Keratinocyte (primary cell): ENCODE results near the gene DLX3. TPM values are rescaled to one million over a fixed set of nuclear protein-coding genes. Genes with fewer than 3 reads are reported as not detected.

Source experiments
- DNase-seq: peaks from one replicate; pipeline ENCODE4 v3.0.0-alpha.2; 2011; ENCODE audit warnings: low read depth, missing footprints, low spot score
- FAIRE-seq: peaks from 2 replicates; lab custom pipeline; 2011; peaks lifted over from hg19 to GRCh38; lab: Jason Lieb, UNC
- H2AFZ ChIP-seq: 2 replicates; pipeline ENCODE4 v1.6.0; 2012; ENCODE audit warnings: low read length, control low read depth, inconsistent platforms; ENCODE audit not compliant: control insufficient read depth
- H3K27ac ChIP-seq: 2 replicates; pipeline ENCODE4 v1.5.1; 2011; ENCODE audit warnings: low read length; ENCODE audit not compliant: control insufficient read depth, insufficient read depth
- H3K27me3 ChIP-seq: 3 replicates; pipeline ENCODE4 v1.6.0; 2011; ENCODE audit warnings: low read length; ENCODE audit not compliant: control insufficient read depth, insufficient read depth; ENCODE audit errors: extremely low read depth
- H3K36me3 ChIP-seq, 2 experiments: 2 replicates in 1 of 2; 3 replicates in 1 of 2; pipeline ENCODE4 v1.5.1; 2011; ENCODE audit warnings: low read length in 2 of 2, mild to moderate bottlenecking in 1 of 2; ENCODE audit not compliant: control insufficient read depth in 2 of 2, insufficient read depth in 2 of 2; ENCODE audit errors: extremely low read depth in 1 of 2
- H3K4me1 ChIP-seq: 3 replicates; pipeline ENCODE4 v1.5.1; 2011; ENCODE audit warnings: low read length; ENCODE audit not compliant: control insufficient read depth, insufficient read depth; ENCODE audit errors: extremely low read depth
- H3K4me2 ChIP-seq: 3 replicates; pipeline ENCODE4 v1.6.0; 2011; ENCODE audit warnings: low read depth, low read length; ENCODE audit not compliant: control insufficient read depth, insufficient read depth; ENCODE audit errors: extremely low read depth
- H3K4me3 ChIP-seq, 3 experiments: fragments of 200-600 bp in 1 of 3; sonication (generic) in 1 of 3; 2 replicates in 2 of 3; 3 replicates in 1 of 3; pipeline ENCODE4 v1.5.1; 2011 to 2016; ENCODE audit warnings: low read length in 3 of 3, mild to moderate bottlenecking in 3 of 3, control low read depth in 2 of 3, inconsistent platforms in 1 of 3, low read depth in 1 of 3, mixed read lengths in 1 of 3, mixed run types in 1 of 3, moderate library complexity in 1 of 3; ENCODE audit not compliant: control insufficient read depth in 2 of 3, insufficient read depth in 2 of 3; ENCODE audit errors: extremely low read depth in 1 of 3
- H3K79me2 ChIP-seq: 2 replicates; pipeline ENCODE4 v1.6.0; 2012; ENCODE audit warnings: low read length; ENCODE audit not compliant: control insufficient read depth, insufficient read depth
- H3K9ac ChIP-seq: 3 replicates; pipeline ENCODE4 v1.6.0; 2011; ENCODE audit warnings: low read length; ENCODE audit not compliant: control insufficient read depth, insufficient read depth; ENCODE audit errors: extremely low read depth
- H3K9me1 ChIP-seq: 3 replicates; pipeline ENCODE4 v1.6.0; 2011; ENCODE audit warnings: low read length; ENCODE audit not compliant: control insufficient read depth, insufficient read depth; ENCODE audit errors: extremely low read depth
- H3K9me3 ChIP-seq: 2 replicates; pipeline ENCODE4 v1.5.1; 2012; ENCODE audit warnings: low read depth, low read length; ENCODE audit not compliant: control insufficient read depth
- H4K20me1 ChIP-seq: 3 replicates; pipeline ENCODE4 v1.6.0; 2011; ENCODE audit warnings: low read length; ENCODE audit not compliant: control insufficient read depth, insufficient read depth; ENCODE audit errors: extremely low read depth
- CTCF ChIP-seq, 3 experiments: IDR thresholded peaks in 1 of 3; conservative IDR thresholded peaks in 1 of 3; optimal IDR thresholded peaks in 1 of 3; 2 replicates in 2 of 3; 3 replicates in 1 of 3; pipeline versions ENCODE3 to v1.5.1; 2011; ENCODE audit warnings: low read length in 3 of 3, mild to moderate bottlenecking in 3 of 3, moderate library complexity in 2 of 3, control low read depth in 1 of 3, inconsistent platforms in 1 of 3; ENCODE audit not compliant: insufficient read depth in 2 of 3; ENCODE audit errors: extremely low read depth in 1 of 3
- EZH2 ChIP-seq: IDR thresholded peaks from one replicate; pipeline ENCODE4 v1.6.1; 2012; ENCODE audit warnings: inconsistent platforms, mild to moderate bottlenecking, low read length, moderate library complexity
- dilution Hi-C: fragments of 300-500 bp; cut with MboI; formaldehyde crosslinking; loops from one replicate; pipeline ENCODE4 v1.7.0; 2020; ENCODE audit warnings: low sequenced_read_pairs; ENCODE audit not compliant: extremely low pct_ligation_motif_present
- polyA plus RNA-seq, 5 experiments: library from polyadenylated mRNA; depleted of rRNA in 3 of 5; stranded (reverse) in 3 of 5; stranded (forward) in 1 of 5; unstranded in 1 of 5; fragments of >200 nt; gene quantifications; 1 replicate in 1 of 5; 2 replicates in 3 of 5; 3 replicates in 1 of 5; pipeline versions ENCODE4 v1.2.1 to v1.2.3, GENCODE V29; 2011 to 2012; ENCODE audit warnings: missing spikeins in 2 of 5, low read depth in 1 of 5, low replicate concordance in 1 of 5

DLX3 gene
- polyA plus RNA-seq, 1 donor (not counting 4 experiments of a cell fraction or from before 2014, with no cell fraction given) = 0.72 TPM

- H3K4me3 ChIP-seq = no peak overlapping the region
- H4K20me1 ChIP-seq = no peaks in the 10 kb centered on the region
- H3K27ac ChIP-seq = no peak overlapping the region
- no peak for TF ChIP-seq EZH2
- TF ChIP-seq CTCF (optimal IDR thresholded peaks at IDR 0.05 in 1 of 3, IDR thresholded peaks at IDR 0.05 in 1 of 3, conservative IDR thresholded peaks at IDR 0.05 in 1 of 3; ENCODE audit: extremely low read depth in 1 of 3, insufficient read depth in 2 of 3, low read length in 3 of 3) = no peak
- peaks cover 11% of the 10 kb centered on the region for H3K4me1 ChIP-seq
- H3K27me3 ChIP-seq = peaks cover 44% of the 10 kb centered on the region
- DNase-seq (no peak), FAIRE-seq (no peak)
- H3K36me3 ChIP-seq = no peaks in the 10 kb centered on the region
- H3K79me2 ChIP-seq = no peaks in the 10 kb centered on the region
- dilution Hi-C loops = no loop called here
- no peak overlapping the region for H3K4me2 ChIP-seq
- H3K9ac ChIP-seq = no peak overlapping the region
- H3K9me3 ChIP-seq = no peaks in the 10 kb centered on the region
- no peaks in the 10 kb centered on the region for H3K9me1 ChIP-seq
- no peak overlapping the region for H2AFZ ChIP-seq
These were observed 32.3 kb downstream of the DLX3 start for GRCh38 chr17:49962599-49963308.

- Histone ChIP-seq H3K27ac (no peak overlapping the region), H4K20me1 (no peaks in the 10 kb centered on the region), H2AFZ (no peak overlapping the region), H3K9me3 (no peaks in the 10 kb centered on the region), H3K9me1 (no peaks in the 10 kb centered on the region), H3K9ac (no peak overlapping the region), H3K4me2 (no peak overlapping the region), H3K4me3 (no peak overlapping the region), H3K79me2 (no peaks in the 10 kb centered on the region), H3K36me3 (no peaks in the 10 kb centered on the region), H3K27me3 (peaks cover 14% of the 10 kb centered on the region), H3K4me1 (peaks cover 11% of the 10 kb centered on the region)
- dilution Hi-C loops = no loop called here
- no peak for DNase-seq
- no peak for TF ChIP-seq EZH2
- TF ChIP-seq CTCF (optimal IDR thresholded peaks at IDR 0.05 in 1 of 3, IDR thresholded peaks at IDR 0.05 in 1 of 3, conservative IDR thresholded peaks at IDR 0.05 in 1 of 3; ENCODE audit: extremely low read depth in 1 of 3, insufficient read depth in 2 of 3, low read length in 3 of 3) = no peak
- peak; percentile 29 for FAIRE-seq
These were observed 35.7 kb downstream of the DLX3 start for GRCh38 chr17:49959183-49959935.
